Endothelial cell of umbilical vein (primary cell): ENCODE measurements around the gene CEP70. TPM values are rescaled to one million over a fixed set of nuclear protein-coding genes. Genes with fewer than 3 reads are reported as not detected.

Experiments used
- BruUV-seq: library from RNA; stranded (reverse); fragments of 400-500 nt; replicated peaks from 2 replicates; lab custom pipeline; 2021; lab: Mats Ljungman, UMichigan
- CTCF ChIA-PET: fragments of 300-600, 350-600 bp; sonication (Branson Sonifier 250); formaldehyde crosslinking; loops from one replicate; lab custom pipeline; 2021; ENCODE audit warnings: antibody characterized with exemption, inconsistent platforms; lab: Charles Lee
- POLR2A ChIA-PET: fragments of 300-600, 350-600 bp; sonication (Branson Sonifier 250); formaldehyde crosslinking; loops from one replicate; lab custom pipeline; 2021; ENCODE audit warnings: antibody characterized with exemption, inconsistent platforms; lab: Charles Lee
- DNase-seq: peaks from one replicate; pipeline ENCODE4 v3.0.0-alpha.2; 2011; ENCODE audit warnings: low read depth, low spot score
- FAIRE-seq: peaks from 2 replicates; lab custom pipeline; 2011; peaks lifted over from hg19 to GRCh38; lab: Jason Lieb, UNC
- H2AFZ ChIP-seq: 2 replicates; pipeline ENCODE4 v1.6.0; 2012; ENCODE audit warnings: low read depth, low read length, control low read depth, inconsistent platforms
- H3K27ac ChIP-seq: 2 replicates; pipeline ENCODE4 v1.5.1; 2011; ENCODE audit warnings: low read depth, mild to moderate bottlenecking, control low read depth, low read length, moderate library complexity; ENCODE audit not compliant: insufficient read depth
- H3K27me3 ChIP-seq, 2 experiments: 2 replicates each; pipeline versions ENCODE4 v1.6.0 to v1.6.1; 2011; ENCODE audit warnings: low read length in 2 of 2, mixed read lengths in 1 of 2; ENCODE audit not compliant: control insufficient read depth in 2 of 2, insufficient read depth in 2 of 2
- H3K36me3 ChIP-seq, 2 experiments: 2 replicates in 1 of 2; 3 replicates in 1 of 2; pipeline ENCODE4 v1.5.1; 2011; ENCODE audit warnings: low read length in 2 of 2, mild to moderate bottlenecking in 1 of 2, moderate library complexity in 1 of 2; ENCODE audit not compliant: control insufficient read depth in 2 of 2, insufficient read depth in 2 of 2; ENCODE audit errors: extremely low read depth in 1 of 2
- H3K4me1 ChIP-seq: 3 replicates; pipeline ENCODE4 v1.5.1; 2011; ENCODE audit warnings: mild to moderate bottlenecking, low read length; ENCODE audit not compliant: control insufficient read depth, insufficient read depth; ENCODE audit errors: extremely low read depth
- H3K4me2 ChIP-seq: 2 replicates; pipeline ENCODE4 v1.6.1; 2011; ENCODE audit warnings: low read length, control low read depth, mixed read lengths; ENCODE audit not compliant: insufficient read depth
- H3K4me3 ChIP-seq, 3 experiments: fragments of 200-600 bp in 1 of 3; sonication (generic), shearing (Covaris generic) in 1 of 3; replicated peaks in 1 of 3; 2 replicates each; pipeline ENCODE4 v1.5.1; 2011 to 2016; ENCODE audit warnings: control low read depth in 3 of 3, low read length in 3 of 3, mild to moderate bottlenecking in 2 of 3, inconsistent platforms in 1 of 3, low read depth in 1 of 3, moderate library complexity in 1 of 3; ENCODE audit not compliant: insufficient read depth in 1 of 3
- H3K79me2 ChIP-seq: 2 replicates; pipeline ENCODE4 v1.6.0; 2012; ENCODE audit warnings: low read length, inconsistent platforms; ENCODE audit not compliant: control insufficient read depth, insufficient read depth
- H3K9ac ChIP-seq: replicated peaks from 2 replicates; pipeline ENCODE3; 2011; ENCODE audit warnings: low read length, control low read depth; ENCODE audit not compliant: insufficient read depth; ENCODE audit errors: extremely low read depth
- H3K9me1 ChIP-seq: replicated peaks from 3 replicates; pipeline ENCODE4 v1.6.0; 2011; ENCODE audit warnings: mild to moderate bottlenecking, low read length; ENCODE audit not compliant: control insufficient read depth, insufficient read depth; ENCODE audit errors: extremely low read depth
- H3K9me3 ChIP-seq: replicated peaks from 2 replicates; pipeline ENCODE4 v1.5.1; 2012; ENCODE audit warnings: low read length, inconsistent platforms; ENCODE audit not compliant: control insufficient read depth, insufficient read depth
- H4K20me1 ChIP-seq: replicated peaks from 2 replicates; pipeline ENCODE3; 2011; ENCODE audit warnings: mild to moderate bottlenecking, low read length; ENCODE audit not compliant: control insufficient read depth, insufficient read depth; ENCODE audit errors: extremely low read depth
- EZH2 ChIP-seq: IDR thresholded peaks from 2 replicates; pipeline ENCODE4 v1.6.1; 2012; ENCODE audit warnings: borderline replicate concordance, low read depth, mild to moderate bottlenecking, moderate library complexity, low read length, inconsistent platforms; ENCODE audit not compliant: severe bottlenecking
- FOS ChIP-seq: IDR thresholded peaks from 2 replicates; pipeline ENCODE4 v1.6.1; 2011; ENCODE audit warnings: mild to moderate bottlenecking, low read length, moderate library complexity, borderline replicate concordance; ENCODE audit not compliant: insufficient read depth
- GATA2 ChIP-seq: IDR thresholded peaks from 2 replicates; pipeline ENCODE4 v1.7.0; 2011; ENCODE audit warnings: low read depth, mild to moderate bottlenecking, moderate library complexity, mixed read lengths, low read length; ENCODE audit not compliant: insufficient read length, insufficient read depth
- JUN ChIP-seq: IDR thresholded peaks from 2 replicates; pipeline ENCODE4 v1.6.1; 2011; ENCODE audit warnings: borderline replicate concordance, low read depth; ENCODE audit not compliant: insufficient read length, insufficient read depth
- MYC ChIP-seq: IDR thresholded peaks from one replicate; pipeline ENCODE4 v1.6.1; 2011; ENCODE audit warnings: mild to moderate bottlenecking, low read depth, low read length
- POLR2A ChIP-seq: IDR thresholded peaks from 2 replicates; pipeline ENCODE4 v1.6.1; 2012; ENCODE audit warnings: low read depth, mild to moderate bottlenecking, control low read depth, low read length
- POLR2AphosphoS5 ChIP-seq: IDR thresholded peaks from 2 replicates; pipeline ENCODE4 v1.6.1; 2012; ENCODE audit warnings: low read depth, mild to moderate bottlenecking, control low read depth, low read length, moderate library complexity; ENCODE audit not compliant: insufficient read depth
- dilution Hi-C: fragments of 300-500 bp; cut with MboI; formaldehyde crosslinking; loops from one replicate; pipeline ENCODE4 v1.15.0; 2019; ENCODE audit warnings: low sequenced_read_pairs; ENCODE audit not compliant: extremely low pct_ligation_motif_present
- intact Hi-C: fragments of 100-400 bp; cut with micrococcal nuclease; formaldehyde crosslinking; loops from one replicate; pipeline ENCODE4 v1.10.0; 2022
- polyA plus RNA-seq, 4 experiments: library from polyadenylated mRNA; depleted of rRNA in 3 of 4; stranded (reverse) in 3 of 4; unstranded in 1 of 4; fragments of >200 nt; gene quantifications; 2 replicates each; pipeline versions ENCODE4 v1.2.1 to v1.2.3, GENCODE V29; 2011 to 2012; ENCODE audit warnings: missing spikeins in 1 of 4
- total RNA-seq: library from RNA; stranded (reverse); gene quantifications from 2 replicates; pipeline ENCODE4 v1.2.3, GENCODE V29; 2021
- TF ChIP-seq, protein P1 (sequence below), 2 donors: IDR thresholded peaks; 1 replicate in 1 of 2; 2 replicates in 1 of 2; pipeline ENCODE4 v1.5.1; 2011; ENCODE audit warnings: low read length in 2 of 2, mild to moderate bottlenecking in 2 of 2, moderate library complexity in 2 of 2, control low read depth in 1 of 2, inconsistent platforms in 1 of 2, low read depth in 1 of 2; ENCODE audit not compliant: insufficient read depth in 1 of 2; ENCODE audit errors: extremely low read depth in 1 of 2
- TF ChIP-seq, protein P2 (sequence below): IDR thresholded peaks from 2 replicates; pipeline ENCODE4 v1.6.1; 2011; ENCODE audit not compliant: insufficient read depth, insufficient read length

Gene CEP70
- total and polyA plus RNA-seq, 2 donors (not counting 3 experiments of a cell fraction or from before 2014, with no cell fraction given): 2.1 to 16.9 TPM

DNA sequence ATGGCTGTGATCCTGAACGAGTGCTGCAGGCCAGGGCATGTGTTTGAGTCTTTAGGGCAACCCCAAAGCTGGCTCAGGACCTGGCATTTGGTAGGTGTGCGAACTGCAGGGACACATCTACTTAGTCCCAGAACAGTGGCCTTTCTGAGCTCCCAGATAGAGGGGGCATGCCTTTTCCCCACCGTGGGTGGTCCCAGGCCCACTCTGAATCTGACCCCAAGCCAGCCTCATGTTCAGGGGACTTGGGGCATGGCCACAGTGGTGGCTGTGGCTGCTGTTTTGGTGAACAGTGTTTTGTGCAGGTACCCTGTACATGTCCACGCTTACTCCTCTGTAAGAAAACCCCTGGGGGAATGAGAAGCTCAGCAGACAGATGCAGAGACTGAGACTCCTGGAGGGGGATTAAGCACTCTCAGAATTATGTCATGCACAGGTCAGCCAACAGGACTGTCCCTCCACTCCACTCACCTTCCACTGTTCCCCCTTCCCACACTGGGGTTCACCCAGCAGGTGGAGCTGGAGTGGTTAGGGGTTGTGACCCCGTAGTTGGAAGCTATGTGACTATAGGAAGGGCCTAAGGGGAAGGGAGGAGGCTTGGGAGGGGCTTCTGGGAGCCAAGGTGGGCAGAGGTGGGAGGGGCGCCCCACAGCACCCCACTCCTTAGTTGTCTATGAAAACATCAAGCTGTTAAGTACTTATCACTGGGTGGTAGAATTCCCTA, 143.2 kb downstream of the CEP70 start:
- TF ChIP-seq GATA2: no peak
- no peak for TF ChIP-seq POLR2A
- TF ChIP-seq JUN: no peak
- TF ChIP-seq, protein P1, sequence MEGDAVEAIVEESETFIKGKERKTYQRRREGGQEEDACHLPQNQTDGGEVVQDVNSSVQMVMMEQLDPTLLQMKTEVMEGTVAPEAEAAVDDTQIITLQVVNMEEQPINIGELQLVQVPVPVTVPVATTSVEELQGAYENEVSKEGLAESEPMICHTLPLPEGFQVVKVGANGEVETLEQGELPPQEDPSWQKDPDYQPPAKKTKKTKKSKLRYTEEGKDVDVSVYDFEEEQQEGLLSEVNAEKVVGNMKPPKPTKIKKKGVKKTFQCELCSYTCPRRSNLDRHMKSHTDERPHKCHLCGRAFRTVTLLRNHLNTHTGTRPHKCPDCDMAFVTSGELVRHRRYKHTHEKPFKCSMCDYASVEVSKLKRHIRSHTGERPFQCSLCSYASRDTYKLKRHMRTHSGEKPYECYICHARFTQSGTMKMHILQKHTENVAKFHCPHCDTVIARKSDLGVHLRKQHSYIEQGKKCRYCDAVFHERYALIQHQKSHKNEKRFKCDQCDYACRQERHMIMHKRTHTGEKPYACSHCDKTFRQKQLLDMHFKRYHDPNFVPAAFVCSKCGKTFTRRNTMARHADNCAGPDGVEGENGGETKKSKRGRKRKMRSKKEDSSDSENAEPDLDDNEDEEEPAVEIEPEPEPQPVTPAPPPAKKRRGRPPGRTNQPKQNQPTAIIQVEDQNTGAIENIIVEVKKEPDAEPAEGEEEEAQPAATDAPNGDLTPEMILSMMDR (IDR thresholded peaks at IDR 0.05; ENCODE audit: extremely low read depth in 1 of 2, insufficient read depth in 1 of 2, low read depth in 1 of 2, low read length in 2 of 2): no peak
- dilution Hi-C loops: no loop called here
- H3K9me3 ChIP-seq: no peaks in the 10 kb centered on the region
- H4K20me1 ChIP-seq: no peaks in the 10 kb centered on the region
- H3K79me2 ChIP-seq: no peaks in the 10 kb centered on the region
- no peak overlapping the region for H3K4me2 ChIP-seq
- no peaks in the 10 kb centered on the region for H3K4me1 ChIP-seq
- H3K27me3 ChIP-seq: no peaks in the 10 kb centered on the region
- POLR2A ChIA-PET: no interaction called here
- H3K4me3 ChIP-seq: no peak overlapping the region
- no peak overlapping the region for H2AFZ ChIP-seq
- no peak overlapping the region for H3K27ac ChIP-seq
- CTCF ChIA-PET: interaction anchor here (0.8 to 1.5 kb wide), 2 partner anchors 9 to 28 kb away, joined by 3 to 4 read pairs; no protein-coding TSS in a partner anchor
- H3K9me1 ChIP-seq: no peaks in the 10 kb centered on the region
- no peak overlapping the region for H3K9ac ChIP-seq
- DNase-seq: no peak
- intact Hi-C loops: no loop called here
- BruUV-seq: no TSS peak
- FAIRE-seq: no peak
- H3K36me3 ChIP-seq: no peaks in the 10 kb centered on the region

DNA sequence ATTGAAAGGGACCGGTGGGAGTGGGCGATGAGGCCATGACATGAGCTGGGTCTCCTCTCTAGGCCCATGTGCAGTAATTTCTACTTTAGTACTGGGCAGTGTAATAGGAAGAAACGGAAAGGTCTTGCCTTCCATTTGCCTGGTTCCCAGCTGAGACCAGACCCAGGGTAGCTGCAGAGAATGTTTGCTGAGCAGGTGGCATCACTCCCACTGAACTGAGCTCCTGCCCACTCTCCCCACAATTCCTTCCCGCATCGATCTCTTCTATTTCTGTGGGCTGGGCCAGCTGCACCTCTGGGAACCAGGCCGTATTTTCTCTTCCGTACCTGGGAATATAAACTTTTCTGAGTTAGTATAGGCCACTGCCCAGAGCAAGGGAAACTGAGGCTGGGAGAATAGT, 143.9 kb downstream of the CEP70 start:
- Histone ChIP-seq H4K20me1 (no peaks in the 10 kb centered on the region), H3K4me3 (no peak overlapping the region), H3K27ac (no peak overlapping the region), H3K4me1 (no peaks in the 10 kb centered on the region), H3K9me3 (no peaks in the 10 kb centered on the region), H3K36me3 (no peaks in the 10 kb centered on the region), H3K9me1 (no peaks in the 10 kb centered on the region), H2AFZ (no peak overlapping the region), H3K79me2 (no peaks in the 10 kb centered on the region), H3K27me3 (peaks cover 0 to 2% of the 10 kb centered on the region in 2 experiments), H3K4me2 (no peak overlapping the region), H3K9ac (no peak overlapping the region)
- POLR2A ChIA-PET: no interaction called here
- CTCF ChIA-PET: no interaction called here
- FAIRE-seq (no peak), DNase-seq (no peak)
- intact Hi-C loops (no loop called here), dilution Hi-C loops (no loop called here)
- BruUV-seq: no TSS peak
- TF ChIP-seq JUN: no peak
- no peak for TF ChIP-seq FOS
- TF ChIP-seq, protein P2, sequence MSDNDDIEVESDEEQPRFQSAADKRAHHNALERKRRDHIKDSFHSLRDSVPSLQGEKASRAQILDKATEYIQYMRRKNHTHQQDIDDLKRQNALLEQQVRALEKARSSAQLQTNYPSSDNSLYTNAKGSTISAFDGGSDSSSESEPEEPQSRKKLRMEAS: no peak
- no peak for TF ChIP-seq POLR2A
- no peak for TF ChIP-seq EZH2
- TF ChIP-seq POLR2AphosphoS5: no peak
- TF ChIP-seq, protein P1 (IDR thresholded peaks at IDR 0.05; ENCODE audit: extremely low read depth in 1 of 2, insufficient read depth in 1 of 2, low read depth in 1 of 2, low read length in 2 of 2): no peak
- TF ChIP-seq MYC: no peak
- TF ChIP-seq GATA2: no peak
